22Rv1 (cell line): ENCODE data around the gene CFAP126.
"Not testable (repeated sequence)": the region's sequence is repeated elsewhere in the genome, so short reads cannot be mapped to it uniquely, and the experiment has no call there.

Experiments
- H3K27ac ChIP-seq: fragments of 450-650 bp; 2 replicates; pipeline ENCODE4 v1.5.1; 2017
- CTCF ChIP-seq: fragments of 450-650 bp; IDR thresholded peaks from 2 replicates; pipeline ENCODE4 v1.5.1; 2017; ENCODE audit warnings: mild to moderate bottlenecking
- ZFX ChIP-seq: fragments of 450-650 bp; IDR thresholded peaks from 2 replicates; pipeline ENCODE4 v1.6.1; 2017; ENCODE audit warnings: antibody characterized with exemption, borderline replicate concordance

The CFAP126 gene

GRCh38 chr1:161367684-161368400 lies at the start of gene CFAP126:
Gene CFAP126 (minus strand): TSS chr1:161367876. CDS start chr1:161367868, 8 bp downstream.
- H3K27ac ChIP-seq: peak within 1 kb of the TSS; percentile 44
- peak; percentile 71 for TF ChIP-seq CTCF
- TF ChIP-seq ZFX: no peak

GRCh38 chr1:161413050-161413449 lies 45.4 kb upstream of the CFAP126 start:
- not testable (repeated sequence) for H3K27ac ChIP-seq

- H3K27ac ChIP-seq: not testable (repeated sequence)
These were observed 42.9 kb upstream of the CFAP126 start for GRCh38 chr1:161410636-161410970.

- H3K27ac ChIP-seq: not testable (repeated sequence)
These were observed 42.4 kb upstream of the CFAP126 start for GRCh38 chr1:161409848-161410635.

- no peak for TF ChIP-seq ZFX
- TF ChIP-seq CTCF: no peak
- H3K27ac ChIP-seq: no peak overlapping the region
These were observed 40.9 kb upstream of the CFAP126 start for GRCh38 chr1:161408429-161409052.

GRCh38 chr1:161407451-161407985 lies 39.8 kb upstream of the CFAP126 start:
- no peak overlapping the region for H3K27ac ChIP-seq
- TF ChIP-seq CTCF (no peak), ZFX (no peak)

- not testable (repeated sequence) for H3K27ac ChIP-seq
These were observed 38.9 kb upstream of the CFAP126 start for GRCh38 chr1:161406551-161406950.

GRCh38 chr1:161404051-161404597 lies 36.4 kb upstream of the CFAP126 start:
- H3K27ac ChIP-seq: no peak overlapping the region
- TF ChIP-seq ZFX (no peak), CTCF (no peak)

- no peak overlapping the region for H3K27ac ChIP-seq
- TF ChIP-seq CTCF (no peak), ZFX (no peak)
These were observed 34.8 kb upstream of the CFAP126 start for GRCh38 chr1:161402446-161402845.
